GM21576 (cell line): Measurements from ENCODE around the gene NELL2.
"Not testable (repeated sequence)": the region's sequence is repeated elsewhere in the genome, so short reads cannot be mapped to it uniquely, and the experiment has no call there.

ENCODE experiments used
- ATAC-seq: cut with Tn5 transposase; IDR thresholded peaks from one replicate; pipeline ENCODE4 v1.9.1; 2021; ENCODE audit warnings: mild to moderate bottlenecking, moderate library complexity; ENCODE audit not compliant: unreplicated experiment

Gene NELL2

GRCh38 chr12:44847888-44848702 lies 28.0 kb downstream of the NELL2 start:
- ATAC-seq = peak; percentile 88

DNA sequence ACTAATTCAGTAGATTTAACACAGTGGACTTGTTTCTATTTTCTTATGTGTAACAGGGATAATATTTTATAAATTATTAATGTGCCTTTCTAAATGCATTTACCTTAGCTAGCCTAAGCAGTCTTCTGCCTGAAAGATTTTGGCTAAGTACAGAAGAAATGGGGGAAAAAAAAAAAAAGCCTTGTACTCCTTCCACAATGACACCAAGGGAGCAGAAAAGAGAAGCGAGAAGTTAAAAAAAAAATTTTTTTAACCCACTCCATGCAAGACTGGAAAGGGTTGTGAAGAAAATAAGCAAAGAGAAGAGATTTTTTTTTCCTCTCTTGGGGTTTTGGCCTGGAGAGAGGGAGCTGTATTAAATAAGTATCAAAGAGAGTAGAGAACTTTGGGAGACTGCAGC lies 28.7 kb downstream of the NELL2 start:
- peak; percentile 22 for ATAC-seq

GRCh38 chr12:44846826-44847225 lies 29.3 kb downstream of the NELL2 start:
- no peak for ATAC-seq

DNA sequence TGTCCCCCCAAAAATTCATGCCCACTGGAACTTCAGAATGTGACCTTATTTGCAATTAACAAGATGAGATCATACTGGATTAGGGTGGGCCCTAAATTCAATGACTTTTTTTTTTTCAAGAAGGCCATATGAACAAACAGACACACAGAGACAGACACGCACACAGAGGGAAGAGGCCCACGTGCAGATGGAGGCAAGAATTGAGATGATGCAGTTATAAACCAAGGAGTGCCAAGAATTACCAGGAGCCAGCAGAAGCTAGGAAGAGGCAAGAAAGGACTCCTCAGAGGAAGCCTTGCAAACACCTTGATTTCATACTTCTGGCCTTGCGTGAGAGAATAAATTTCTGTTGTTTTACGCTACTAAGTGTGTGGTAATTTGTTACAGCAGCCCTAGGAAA lies 33.4 kb downstream of the NELL2 start:
- no peak for ATAC-seq

GRCh38 chr12:44839785-44840184 lies 36.3 kb downstream of the NELL2 start:
- no peak for ATAC-seq

DNA sequence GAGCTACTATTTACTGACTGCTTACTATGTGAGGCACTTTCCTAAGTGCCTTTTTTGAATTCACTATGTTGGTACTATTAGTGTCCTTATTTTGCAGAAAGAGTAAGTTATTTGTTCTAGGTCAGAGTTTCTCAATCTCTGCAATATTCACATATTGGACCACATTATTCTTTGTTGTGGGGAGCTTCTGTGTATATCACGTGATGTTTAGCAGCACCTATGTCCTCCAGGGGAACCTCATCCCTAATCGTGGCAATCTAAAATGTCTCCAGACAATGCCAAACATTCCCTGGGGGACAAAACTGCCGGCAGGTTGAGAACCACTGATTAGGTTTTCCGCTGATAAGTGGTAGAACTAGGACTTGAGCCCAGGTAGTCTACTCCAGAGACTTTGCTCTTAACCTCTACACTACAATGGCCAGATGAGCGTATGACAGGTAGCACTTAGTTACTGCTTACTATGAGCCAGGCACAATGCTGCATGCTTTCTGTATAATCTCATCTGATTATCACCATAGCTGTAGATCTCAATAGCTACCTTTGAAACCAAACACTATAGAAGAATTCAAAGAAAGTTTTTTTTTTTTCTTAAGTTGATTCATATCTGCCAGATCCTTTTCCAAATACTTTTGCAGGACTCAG lies 38.9 kb downstream of the NELL2 start:
- ATAC-seq = no peak

DNA sequence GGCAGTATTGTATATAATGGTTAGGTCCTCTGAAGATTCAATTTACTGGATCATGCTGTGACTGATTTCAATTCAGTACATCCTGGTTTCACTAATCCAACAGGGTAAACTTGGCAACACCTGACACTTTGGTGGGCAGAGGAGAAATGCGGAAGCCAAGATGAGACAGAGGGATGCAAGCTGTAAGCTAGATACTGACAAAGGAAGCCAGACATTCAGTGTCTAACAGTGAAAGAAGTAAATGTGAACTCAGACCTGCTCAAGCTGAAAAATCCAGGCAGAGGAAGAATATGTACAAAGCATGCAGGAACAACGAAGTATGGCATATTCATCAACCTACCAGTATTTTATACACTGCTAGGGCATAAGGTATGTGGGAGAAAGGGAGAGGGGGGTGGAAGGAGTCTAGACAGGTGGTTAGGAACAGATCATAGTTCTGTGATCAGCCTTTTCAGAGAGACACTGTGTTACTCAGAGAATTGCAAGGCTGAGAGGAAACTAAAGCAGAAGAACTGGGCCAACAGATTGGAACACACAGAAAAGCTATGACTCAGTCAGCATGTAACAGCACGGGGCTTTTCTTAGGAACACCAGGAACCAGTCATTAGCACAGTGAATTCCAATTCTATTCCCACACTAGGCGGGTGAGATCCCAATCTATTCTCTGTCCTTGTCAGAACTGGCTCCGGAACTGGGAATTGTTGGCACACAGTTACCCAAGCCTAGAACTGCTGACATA lies 40.3 kb downstream of the NELL2 start:
- ATAC-seq = no peak

DNA sequence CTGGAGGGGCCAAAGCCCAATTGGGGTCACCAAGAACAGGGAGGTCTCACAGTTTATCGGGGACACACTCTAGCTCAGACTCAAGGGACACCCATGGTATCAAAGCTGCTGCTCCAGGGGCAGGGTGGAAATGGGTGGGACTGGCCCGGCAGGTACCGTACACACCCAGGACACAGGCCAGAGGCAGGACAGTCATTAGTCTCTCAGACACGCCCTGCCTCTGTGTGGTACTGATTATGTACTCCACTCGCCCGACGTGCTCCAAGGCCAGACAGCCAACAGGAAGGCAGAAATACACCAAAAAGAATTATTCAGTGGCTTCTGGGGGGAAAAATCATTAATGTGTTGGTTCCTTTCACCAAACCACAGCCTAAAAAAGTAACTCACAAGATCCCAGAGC lies 41.1 kb downstream of the NELL2 start:
- ATAC-seq = not testable (repeated sequence)

DNA sequence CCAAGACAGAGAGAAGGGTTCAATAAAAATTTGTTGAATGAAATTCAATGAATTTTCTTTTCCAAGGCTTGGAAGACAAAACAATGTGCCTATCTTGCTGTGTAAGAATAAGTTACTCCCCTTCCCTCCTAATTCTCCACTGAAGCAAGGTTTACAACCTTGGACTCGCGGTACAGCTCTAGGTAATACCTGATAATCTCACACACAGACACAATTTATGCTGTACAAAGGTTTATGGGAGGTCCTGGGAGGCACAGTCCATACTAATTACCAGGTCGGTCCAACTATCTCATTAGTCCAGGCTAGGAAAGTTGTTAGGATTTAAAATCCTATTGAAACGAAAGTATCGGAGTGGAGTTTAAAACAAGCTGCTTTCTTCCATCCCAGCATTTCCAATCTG lies 42.6 kb downstream of the NELL2 start:
- no peak for ATAC-seq

- no peak for ATAC-seq
These were observed 45.5 kb downstream of the NELL2 start for GRCh38 chr12:44830566-44831055.

DNA sequence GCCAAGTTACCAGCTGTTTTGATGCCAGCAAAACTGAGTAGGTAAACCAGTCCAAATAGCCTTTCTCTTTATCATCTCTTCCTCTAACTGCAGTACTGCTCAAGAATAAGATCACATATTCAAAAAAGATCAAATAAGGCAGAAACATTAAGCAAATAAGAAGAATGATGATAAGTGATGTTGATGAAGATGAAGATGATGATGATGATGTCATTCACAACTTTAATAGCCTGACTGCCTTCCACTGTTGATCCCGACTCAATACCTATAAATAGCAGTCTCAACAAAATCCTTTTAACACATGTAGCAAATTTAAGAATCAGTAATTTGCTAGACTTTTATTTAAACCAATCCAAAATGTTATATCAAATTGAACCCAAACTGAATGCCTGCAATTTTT lies 47.1 kb downstream of the NELL2 start:
- no peak for ATAC-seq

DNA sequence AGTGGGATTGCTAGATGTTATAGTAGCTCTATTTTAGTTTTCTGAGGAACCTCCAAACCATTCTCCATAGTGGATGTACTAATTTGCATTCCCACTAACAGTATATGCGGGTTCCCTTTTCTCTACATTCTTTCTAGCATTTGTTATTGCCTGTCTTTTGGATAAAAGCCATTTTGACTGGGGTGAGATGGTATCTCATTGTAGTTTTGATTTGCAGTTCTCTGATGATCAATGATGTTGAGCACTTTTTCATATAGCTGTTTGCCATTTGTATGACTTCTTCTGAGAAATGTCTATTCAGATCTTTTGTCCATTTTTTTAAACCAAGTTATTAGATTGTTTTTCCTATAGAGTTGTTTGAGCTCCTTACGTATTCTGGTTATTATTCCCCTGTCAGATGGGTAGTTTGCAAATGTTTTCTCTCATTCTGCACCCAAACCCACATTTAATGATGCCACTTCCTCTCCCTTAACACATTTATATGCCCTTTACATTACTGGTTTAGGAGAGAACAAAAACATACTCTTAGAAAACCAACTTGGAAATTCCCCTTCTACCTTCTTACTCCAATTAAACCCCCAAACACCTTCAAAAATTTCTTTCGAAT lies 48.2 kb downstream of the NELL2 start:
- no peak for ATAC-seq

GRCh38 chr12:44821702-44822101 lies 54.4 kb downstream of the NELL2 start:
- ATAC-seq = not testable (repeated sequence)

GRCh38 chr12:44819884-44820283 lies 56.2 kb downstream of the NELL2 start:
- ATAC-seq = no peak

DNA sequence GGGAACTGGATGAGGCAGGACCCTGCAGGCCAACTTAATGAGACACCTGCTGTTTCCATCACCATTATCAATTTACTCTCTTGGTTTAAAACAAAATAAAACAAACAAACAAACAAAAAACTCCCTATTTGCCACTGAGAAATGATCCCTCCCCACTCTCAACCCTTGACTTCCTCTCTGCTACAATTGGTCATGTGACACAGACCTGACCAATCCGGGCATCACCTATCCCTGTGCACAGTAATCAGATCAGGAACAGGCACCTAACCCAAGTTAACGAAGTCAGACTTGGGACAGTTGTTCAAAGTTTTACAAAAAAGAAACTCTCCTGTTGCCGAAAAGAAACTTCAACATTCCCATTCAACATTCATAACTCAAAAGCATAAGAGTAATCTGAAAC lies 58.4 kb downstream of the NELL2 start:
- no peak for ATAC-seq

- no peak for ATAC-seq
These were observed 59.6 kb downstream of the NELL2 start for GRCh38 chr12:44816446-44817017.

DNA sequence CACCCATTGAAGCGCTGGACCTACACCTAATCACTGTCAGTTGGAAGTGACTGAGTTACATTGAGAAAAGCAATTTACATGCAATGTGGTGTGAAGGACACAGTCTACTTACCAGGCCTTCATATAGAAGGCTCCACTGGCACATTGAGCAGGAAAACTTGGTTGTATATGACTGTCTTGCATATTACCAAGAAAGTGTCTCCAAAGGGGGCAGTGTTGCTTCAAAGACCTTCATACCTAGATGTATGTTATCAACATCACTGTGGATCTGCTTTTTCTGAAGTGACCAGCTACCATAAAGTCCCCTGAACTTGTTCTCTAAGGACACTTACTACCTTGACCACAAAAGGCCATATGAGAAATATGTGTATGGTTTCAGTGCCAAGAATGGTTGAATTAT lies 64.1 kb downstream of the NELL2 start:
- peak; percentile 63 for ATAC-seq

GRCh38 chr12:44804068-44804467 lies 72.0 kb downstream of the NELL2 start:
- no peak for ATAC-seq

GRCh38 chr12:44795970-44796369 lies 80.1 kb downstream of the NELL2 start:
- no peak for ATAC-seq

GRCh38 chr12:44788731-44789130 lies 87.4 kb downstream of the NELL2 start:
- ATAC-seq = no peak

- no peak for ATAC-seq
These were observed 95.8 kb downstream of the NELL2 start for GRCh38 chr12:44780221-44780790.
